Activated CD4-positive, alpha-beta T cell treated with anti-CD3 and anti-CD28 coated beads, Interleukin-2, amount 50 U/mL, for 16 hours (primary cell): ENCODE results near the gene DST.

Experiments used
- DNase-seq: peaks from one replicate; pipeline ENCODE4 v3.0.0-alpha.2; 2020

The DST gene

DNA sequence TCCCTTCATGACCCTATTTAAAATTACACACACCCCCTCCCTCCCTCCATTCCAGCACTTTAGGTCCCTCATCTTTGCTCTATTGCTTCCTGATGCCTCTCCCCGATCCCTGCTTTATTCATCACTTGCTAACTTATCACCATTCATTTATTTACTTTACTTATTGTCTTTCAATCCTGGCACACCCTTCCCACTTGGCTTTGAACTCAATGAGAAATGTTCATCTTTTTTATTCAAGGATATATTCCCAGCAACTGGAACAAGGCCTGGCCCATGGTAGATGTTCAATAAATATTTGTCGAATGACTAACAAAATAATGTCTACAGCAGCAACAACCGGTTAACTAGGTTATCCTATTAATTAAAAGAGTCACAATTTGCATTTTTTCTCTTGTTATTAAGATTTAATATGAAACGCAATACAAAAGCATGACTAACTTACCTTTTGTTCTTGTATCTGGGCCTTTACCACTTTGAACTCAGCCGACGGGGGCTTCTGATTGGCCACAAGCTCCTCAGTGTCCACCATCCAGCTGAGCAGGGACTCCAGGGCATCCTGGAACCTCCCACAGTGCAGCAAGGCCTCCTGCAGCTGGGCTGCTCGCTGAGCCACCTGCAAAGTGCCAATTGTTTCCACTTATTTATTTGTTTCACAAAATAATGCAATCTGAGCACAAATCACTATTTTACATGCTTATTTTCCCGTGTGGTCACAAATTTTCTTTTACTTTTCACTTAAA is 107.8 kb downstream of the DST start:
- DNase-seq: no peak

DNA sequence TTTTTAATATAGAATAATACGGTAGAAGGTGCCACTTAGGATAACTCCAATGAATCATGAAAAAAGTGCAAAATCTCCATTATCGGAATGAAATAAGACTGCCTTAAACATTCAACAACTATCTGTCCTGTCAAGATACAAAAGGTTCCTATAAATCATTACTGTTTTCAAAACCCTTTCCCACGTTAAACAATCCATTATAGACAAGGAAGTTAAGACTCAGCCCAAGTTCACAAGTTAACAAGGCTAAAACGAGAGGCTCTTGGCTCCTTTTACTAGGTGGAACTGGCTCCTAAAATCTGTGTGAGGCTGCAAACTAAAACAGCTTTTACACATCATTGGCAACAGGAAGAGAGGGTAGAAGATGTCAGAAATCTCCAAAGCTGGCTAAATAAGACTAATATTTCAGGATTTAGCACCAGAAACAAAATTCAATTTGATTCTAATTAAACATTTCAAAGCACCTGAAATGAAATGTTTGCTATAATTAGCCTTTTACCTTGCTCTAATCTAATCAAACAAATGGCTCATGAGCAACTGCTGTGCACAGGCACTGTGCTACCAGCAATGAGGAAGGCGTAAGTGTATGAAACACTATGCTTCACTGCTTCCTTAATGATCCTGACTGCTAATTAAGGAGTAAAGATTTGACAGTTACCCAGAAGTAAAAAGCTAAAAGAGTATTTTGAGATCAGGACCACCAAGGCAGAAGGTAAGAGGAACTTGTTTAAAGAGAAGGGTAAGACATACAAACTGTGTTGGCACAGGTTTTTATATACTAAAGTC is 109.7 kb downstream of the DST start:
- DNase-seq: no peak

DNA sequence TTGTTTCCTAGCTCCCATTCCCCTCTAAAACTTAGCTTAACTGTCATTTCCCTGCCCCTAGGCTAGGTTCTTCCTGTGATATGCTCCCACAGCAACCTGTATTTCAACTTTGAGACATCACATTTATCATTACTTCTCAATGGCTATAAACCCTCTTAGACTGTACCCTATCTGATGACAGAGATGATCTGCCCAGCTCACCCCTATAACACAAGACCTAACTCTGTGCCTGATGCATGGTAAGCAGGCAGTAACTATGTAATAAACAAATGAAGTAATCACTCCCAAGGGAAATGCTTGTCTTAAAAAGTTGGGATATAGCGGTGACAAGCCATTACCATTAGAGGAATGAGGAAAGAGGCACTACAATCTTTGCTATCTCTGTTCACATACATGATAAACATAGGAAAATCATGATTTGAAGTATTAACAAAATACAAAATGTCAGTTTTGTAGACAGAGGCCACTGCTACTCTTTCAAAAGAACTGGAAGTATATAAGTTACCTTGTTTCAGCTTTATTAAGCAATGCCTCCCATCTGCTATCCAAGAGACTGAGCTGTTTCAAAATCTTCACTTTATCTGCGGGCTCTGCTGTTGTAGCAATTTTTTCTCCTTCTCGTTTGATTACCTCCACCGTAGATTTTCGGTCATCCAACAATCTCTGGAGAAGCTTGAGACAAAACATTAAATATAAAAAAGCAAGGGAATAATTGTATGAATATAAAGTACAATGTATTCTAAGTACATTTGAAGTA is 110.7 kb downstream of the DST start:
- DNase-seq: no peak

DNA sequence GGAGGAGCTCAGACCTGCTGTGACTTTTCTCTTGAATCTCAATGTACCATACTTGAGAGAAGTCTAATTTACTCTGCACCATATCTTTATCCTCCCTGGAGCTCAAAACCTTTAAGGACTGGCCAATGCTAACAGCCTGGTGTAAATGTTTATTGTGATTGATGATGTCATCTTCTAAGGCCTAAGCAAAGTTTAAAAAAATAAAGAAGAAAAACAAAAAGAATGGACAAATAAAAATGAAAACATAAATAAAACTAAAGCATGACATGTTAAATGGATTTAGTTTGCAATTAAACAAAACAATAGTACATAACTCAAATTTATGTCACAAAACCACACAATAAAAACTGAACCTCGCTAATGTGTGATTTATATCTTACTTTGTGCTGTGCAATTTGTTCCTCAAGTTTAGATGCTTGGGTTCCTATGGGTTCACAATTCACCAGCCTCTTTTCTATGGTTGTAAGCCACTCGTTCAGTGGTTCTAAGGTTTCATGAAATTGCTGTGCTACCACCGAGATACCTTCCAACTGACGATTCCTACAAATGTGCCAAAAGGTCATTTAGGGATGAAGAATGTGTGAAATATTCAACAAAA is 113.0 kb downstream of the DST start:
- DNase-seq: no peak

DNA sequence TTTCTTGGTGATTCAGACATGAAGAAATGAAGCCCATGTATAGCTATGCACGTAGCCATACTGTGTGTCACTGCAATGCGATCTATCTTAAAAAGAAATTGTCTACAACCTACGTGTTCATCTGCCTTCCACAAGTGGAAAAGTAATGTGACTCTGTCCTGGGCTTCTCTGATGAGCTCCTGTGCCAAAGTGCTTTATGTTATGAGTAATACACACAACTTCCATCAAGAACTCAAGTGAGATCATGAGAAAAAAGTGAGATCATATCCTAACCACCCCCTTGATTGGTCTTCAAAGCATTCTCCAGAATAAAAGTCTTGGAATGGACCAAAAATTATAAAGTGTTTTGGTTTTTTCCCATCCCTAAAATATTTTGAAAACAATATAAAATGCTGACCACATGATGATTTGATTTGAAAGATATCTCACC is 114.3 kb downstream of the DST start:
- no peak for DNase-seq

DNA sequence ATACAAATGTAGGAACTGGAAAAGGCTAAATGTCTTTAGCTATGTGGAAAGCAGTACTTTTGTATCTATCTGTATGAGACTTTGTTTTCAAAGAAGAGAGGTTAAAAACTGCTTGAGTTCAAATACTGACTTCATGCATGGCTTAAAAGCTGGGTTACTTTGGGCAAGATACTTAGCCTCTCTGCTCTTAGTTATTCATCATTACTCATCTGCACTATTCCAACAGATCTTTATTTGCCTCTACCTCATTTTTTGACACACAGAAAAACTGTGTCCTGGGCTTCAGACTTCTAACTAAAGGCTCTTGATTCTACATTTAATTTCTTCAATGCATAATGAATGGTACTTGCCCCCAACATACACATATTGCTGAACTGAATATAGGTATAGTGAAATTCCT is 114.8 kb downstream of the DST start:
- no peak for DNase-seq

DNA sequence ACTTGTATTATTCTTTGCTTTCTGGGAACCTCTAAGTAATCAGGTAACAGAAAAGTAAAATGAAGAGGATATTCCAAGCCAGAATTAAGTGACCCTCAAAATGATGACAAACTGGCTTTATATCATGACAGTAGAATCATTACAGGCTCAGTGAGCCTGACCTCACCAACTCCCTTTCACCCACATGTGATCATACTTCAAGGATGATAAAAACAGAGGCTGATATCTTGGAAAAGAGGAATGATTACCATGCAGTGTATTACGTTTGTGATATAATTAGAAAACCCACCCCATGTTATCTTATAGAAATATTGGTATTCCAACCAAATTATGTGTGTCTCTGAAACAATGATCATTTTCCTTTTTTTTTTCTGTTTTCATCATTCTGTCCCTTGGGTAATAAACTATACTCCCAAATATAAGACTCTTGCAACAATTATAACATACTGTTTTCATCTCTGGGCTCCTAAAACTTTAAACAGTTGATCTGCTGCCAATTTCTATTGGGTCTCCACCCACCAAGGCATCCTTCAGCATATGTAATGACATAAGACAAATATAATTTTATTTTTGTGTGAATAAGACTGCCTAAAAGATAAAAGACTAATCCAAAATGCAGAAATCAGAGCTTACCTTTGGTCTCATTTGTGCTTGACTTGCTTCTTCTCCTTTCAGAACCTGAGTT is 115.7 kb downstream of the DST start:
- DNase-seq: no peak

DNA sequence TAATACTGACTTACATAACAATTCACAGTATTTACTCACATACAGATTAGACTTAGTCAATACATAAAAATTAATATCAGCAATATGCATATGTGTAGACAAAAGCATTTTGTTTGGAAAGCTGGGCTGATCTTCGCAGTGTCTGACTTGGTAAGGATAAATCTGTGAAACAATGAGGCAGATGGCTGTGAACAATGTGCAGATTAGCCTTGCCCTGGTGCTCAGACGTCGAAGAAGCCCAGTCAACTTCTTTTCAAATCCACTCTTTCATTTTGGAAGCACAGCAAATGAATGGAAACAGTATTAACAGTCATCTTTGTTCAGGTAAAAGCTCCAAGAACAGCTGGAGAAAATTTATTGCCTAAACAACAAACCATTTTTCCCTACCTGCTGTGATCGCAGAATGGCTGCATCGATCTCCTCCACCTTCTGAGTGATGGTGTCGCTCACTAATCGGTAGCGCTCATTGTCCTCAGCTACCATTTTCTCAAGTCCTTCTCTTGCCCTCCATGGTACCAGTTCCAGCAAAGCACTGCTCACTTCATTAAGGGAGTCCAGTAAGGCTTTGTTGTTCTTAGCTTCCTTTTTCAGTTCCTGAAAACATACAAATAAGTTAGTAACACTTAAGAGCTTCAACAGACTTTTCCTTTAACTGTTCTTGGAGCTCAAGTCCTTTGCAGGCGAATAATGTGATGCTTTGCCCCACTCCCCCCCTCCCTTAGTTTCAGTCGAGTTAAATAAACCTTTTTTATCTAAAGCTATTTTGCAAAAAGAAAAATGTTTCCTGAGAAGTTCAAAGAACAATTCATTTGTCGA is 116.5 kb downstream of the DST start:
- no peak for DNase-seq

DNA sequence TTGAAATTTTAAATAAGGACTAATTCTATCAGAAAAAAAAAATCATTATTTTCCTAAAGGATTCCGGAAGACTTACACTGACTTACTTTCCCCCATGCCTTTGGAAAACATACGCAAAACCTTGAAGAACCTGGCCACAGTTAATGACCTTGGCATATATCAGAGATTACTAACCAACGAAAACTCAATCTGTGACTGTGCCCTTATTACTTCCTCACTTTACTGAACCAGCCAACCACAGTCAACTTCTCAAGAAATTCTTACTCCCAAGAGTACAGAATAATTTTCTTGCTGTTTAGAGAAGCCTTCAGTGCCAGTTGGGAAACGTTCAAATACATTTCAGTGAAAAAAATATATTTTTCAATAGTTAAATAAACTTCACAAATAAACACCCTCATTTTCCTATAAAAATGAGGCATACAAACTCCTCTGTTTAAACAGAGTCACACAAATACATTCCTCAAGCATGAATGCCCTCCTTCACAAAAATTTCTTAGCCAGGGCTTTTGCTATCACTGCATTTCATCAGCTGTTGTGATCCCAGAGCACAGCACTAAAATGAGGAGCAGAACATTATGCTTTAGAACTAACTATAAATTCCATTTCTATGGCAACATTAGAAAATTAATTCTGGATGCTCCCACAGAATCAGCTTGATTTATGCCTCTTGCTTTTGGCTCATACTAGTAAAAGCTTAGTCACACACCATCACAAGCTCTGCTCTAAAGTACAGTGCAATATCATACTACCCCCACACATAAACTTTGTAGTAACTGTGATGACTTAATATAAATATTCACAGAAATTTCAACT is 117.6 kb downstream of the DST start:
- DNase-seq: no peak

DNA sequence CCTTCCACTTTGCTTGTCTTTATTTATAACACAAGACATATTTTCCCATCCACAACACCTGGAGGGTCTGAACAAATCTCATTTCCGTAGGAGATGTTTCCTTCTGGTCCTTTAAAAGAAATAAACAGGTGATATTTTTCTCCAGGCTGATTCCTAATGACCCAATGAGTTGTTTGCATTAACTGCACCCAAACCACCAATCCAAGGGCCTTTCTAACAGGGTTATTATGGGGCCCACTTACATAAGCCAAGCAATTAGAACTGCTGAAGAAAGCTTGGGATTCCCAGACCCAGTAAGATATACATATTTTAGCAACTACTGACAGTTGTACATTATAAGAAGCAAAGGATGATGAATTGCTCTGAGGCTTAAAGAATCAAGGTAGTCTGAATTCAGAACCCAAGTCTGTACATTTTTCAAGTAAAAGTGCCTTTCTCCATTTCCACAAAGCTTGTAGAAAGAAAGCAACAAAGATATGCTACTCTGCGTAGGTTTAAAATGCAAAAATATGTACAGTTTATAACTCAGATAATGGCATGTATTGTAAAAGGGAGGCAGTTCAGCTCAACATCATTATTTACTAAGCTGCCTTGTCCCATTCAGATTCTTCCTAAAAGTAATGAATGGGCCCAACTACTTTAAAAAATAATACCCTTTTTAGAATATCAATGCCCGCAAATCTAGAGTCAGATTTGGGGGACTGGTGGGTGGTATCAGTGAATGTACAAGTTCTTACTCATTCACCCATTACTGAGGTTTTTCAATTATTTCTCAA is 120.0 kb downstream of the DST start:
- no peak for DNase-seq

DNA sequence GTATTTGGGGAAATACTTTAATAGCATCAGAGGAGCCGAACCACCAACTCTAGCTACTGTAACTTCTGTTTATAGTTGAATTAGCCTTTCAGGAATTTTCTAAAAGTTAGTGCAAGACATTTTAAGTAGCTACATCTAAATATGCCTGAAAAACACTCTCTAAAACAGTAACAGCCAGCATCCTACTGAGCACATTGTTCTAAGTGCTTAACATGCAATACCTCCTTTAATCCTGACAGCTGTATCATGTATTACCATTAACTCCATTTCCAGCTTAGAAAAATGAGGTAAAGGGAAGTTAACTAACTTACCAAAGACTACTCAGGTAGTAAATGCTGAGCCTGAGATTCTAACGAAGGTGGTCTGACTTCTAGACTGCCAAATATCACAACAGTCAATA is 120.7 kb downstream of the DST start:
- DNase-seq: no peak

DNA sequence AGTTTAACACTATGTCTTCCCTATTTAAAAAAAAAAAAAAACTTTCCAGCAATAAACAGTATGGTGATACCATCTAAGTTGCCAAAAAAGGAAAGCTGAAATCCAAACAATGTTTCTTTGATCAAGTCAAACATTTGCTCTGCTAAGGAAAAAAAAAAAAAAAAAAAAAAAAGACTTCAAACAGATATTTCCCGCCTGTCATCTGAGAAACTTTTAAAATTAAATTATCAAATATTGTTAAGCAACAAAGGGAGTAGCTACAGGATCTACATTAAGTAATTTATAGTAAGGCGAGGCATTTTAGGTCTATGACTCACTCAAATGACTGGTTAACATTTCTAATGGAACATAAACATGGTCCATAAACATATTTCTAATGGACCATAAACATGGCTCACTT is 121.2 kb downstream of the DST start:
- no peak for DNase-seq

DNA sequence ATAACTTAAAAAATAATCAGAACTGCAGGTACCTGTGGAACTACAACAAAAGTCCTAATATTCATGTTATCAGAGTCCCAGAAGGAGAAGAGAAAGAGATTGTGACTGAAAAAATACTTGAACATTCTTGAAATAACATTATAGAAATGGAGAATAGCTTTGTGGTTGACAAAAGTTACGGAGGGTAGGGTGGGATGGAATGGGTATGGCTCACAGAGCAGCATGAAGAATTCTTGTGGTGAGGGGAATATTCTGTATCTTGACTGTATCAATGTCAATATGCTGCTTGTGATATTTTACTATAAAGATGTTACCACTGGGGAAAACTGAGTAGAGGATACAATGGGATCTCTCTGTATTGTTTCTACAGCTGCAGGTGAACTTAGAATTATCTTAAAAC is 122.5 kb downstream of the DST start:
- DNase-seq: no peak

DNA sequence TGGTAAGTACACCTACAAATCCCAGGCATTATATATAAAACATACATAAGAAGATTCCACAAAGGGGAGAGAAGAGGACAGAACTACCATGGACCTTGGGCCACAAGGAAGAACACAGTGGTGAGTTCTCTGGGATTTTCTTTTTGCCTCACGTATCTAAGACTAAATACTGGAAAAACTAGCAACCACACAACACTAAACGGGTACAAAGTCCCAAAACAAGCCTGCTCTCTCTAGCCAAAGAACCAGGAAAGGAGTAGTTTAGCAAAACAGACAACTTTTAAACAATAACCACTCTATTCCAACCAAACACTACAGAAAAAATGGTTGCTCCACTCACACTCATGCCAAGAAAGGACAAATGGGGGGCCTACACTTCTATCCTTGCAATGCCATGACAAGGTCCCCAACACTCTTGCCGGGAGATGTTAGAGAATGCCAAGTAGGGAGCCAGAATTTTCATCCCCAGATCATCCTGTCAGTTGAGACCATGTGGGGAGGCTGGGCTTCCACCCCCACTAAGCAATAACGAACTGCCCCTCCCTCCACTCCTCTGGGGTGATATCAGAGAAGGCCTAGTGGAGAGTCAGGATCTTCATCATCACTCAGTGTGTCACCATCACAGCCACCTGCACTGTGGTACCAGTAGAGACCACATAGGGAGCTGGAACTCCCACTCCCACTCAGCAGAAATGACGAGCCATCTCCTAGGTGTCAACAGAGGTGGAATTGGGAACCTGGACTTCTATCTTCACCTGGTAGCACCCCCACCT is 123.5 kb downstream of the DST start:
- no peak for DNase-seq

DNA sequence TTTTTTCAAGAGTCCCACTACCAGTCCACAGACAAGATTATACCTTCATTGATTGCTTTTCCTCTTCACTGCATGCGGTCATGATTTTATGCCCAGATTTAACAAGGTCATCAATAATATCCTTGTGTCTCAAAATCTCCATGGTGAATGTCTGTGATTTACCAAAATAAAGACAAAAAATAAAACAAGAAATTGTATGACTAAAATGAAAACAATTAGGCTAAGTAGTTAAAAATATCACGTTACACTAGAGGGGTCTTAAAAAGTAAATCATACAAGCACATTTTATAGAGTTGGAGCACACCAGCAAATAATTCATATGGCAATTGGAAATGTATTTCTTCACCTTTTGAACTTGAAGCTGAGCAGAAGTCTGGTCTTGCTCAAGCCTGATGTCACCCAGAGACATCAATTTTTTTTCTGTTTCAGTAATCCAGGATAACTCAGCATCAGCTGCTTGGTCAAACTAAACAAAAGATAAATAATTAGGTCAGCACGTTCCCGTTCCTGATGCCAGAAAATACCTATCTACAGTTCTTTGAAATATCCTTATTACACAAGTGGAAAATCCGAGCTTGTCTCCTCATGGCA is 125.4 kb downstream of the DST start:
- no peak for DNase-seq

DNA sequence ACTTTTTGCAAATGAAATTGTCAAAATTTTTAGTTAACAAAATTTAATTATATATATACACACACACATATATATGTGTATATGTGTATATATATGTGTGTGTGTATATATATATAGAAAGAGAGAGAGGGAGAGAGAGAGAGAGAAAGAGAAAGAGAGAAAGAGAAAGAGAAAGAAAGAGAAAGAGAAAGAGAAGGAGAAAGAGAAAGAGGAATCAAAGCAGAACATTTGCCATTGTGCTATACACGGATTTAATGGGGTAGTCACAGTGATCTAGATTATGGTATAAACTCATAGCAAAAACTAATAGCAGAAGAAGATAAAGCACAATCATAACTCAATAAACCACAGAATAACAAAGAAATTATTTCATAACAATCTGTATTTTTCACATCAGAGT is 126.7 kb downstream of the DST start:
- no peak for DNase-seq

DNA sequence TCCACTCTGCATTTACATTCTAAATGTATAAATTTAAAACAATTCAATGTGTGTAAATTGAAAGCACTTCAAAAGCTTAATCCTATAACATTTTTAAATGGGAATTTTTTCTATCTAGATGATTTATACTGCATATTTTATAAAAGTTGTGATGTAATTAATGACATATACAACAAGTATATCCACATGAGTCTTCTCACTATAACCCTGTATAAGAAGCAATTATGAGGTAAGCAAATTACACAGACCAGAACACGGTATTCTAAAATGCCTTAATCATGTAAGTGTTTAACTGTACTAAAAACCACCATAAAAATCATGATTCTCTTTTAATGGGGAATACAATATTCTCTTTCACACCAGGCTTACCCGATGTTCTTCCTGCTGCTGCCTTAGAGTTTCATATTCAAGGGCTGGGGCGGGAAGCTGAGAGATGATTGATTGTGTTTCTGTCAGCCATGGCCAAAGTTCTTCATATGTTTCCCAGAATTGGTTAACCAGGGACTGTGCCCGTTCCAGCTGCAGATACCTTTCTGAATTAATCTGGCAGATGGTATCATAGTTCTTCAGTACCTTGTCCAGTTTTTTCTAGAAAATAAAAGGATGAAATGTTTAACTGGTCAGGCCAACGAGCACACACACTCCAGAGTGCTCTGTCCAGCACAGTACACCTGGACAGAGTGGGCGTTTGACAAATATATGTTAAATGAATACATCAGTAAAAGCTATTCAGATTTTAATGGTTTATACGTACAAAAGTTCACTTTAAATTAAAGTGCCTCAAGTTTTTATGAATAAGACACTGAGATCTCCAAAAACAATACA is 127.4 kb downstream of the DST start:
- no peak for DNase-seq

DNA sequence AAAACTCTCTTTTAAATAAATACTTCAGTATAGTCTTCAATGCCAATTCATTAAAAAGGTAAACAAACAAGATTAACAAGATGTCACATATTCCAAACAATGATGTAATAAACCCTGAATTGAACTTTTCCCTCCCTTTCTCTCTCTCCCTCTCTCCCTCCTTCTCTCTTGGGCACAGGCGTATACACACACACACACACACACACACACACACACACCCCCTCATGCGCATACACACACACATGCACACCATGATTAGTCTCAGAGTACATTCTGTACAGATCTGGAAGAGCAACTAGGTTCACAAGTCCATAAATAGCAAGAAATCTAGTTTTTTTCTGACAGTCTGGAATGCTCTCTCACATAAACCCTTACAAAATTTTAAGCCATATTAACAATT is 128.3 kb downstream of the DST start:
- DNase-seq: no peak
